GM21717 (cell line): Measurements from ENCODE around the gene SAMD1.

Experiments used
- ATAC-seq: cut with Tn5 transposase; IDR thresholded peaks from one replicate; pipeline ENCODE4 v1.9.1; 2021; ENCODE audit warnings: mild to moderate bottlenecking, moderate library complexity; ENCODE audit not compliant: unreplicated experiment

SAMD1 gene

GRCh38 chr19:14090509-14091080 lies at the start of gene SAMD1:
Gene SAMD1, minus strand, starts transcription at chr19:14090751.
- peak; percentile 30 for ATAC-seq

- no peak for ATAC-seq
These were observed 49.4 kb upstream of the SAMD1 start for GRCh38 chr19:14139944-14140343.

DNA sequence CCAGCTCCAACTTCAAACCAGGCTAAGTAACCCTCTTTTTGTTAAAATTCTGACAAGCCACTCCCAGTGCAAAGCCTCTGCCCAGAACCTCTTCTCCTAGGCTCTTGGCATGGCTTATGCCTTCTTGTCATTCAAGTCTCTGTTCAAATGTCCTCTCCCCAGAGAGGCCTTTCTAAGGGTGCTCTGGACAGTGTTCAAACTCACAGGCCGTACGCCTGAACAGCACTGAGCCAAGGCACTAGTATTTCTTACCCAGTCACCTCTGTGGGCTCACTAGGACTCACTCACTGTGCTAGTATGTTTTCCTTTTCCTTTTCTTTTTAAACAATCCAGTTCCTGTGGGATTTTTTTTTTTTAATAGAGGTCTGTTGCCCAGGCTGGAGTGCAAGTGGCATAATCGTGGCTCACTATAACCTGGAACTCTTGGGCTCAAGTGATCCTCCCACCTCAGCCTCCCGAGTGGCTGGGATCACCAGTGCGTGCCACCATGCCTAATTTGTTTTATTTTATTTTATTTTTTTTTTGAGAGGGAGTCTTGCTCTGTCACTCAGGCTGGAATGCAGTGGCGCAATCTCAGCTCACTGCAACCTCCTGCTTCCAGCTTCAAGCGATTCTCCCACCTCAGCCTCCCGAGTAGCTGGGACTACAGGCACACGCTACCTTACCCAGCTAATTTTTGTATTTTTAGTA lies 48.2 kb upstream of the SAMD1 start:
- no peak for ATAC-seq

- peak; percentile 70 for ATAC-seq
These were observed 46.1 kb upstream of the SAMD1 start, which contains the start of gene ASF1B for GRCh38 chr19:14136509-14137281. Gene ASF1B, minus strand, starts transcription at chr19:14136589. Its CDS starts 133 bp downstream, at chr19:14136456.

- ATAC-seq = no peak
These were observed 45.5 kb upstream of the SAMD1 start for GRCh38 chr19:14135985-14136508.

- ATAC-seq = no peak
These were observed 44.8 kb upstream of the SAMD1 start for GRCh38 chr19:14135355-14135754.

DNA sequence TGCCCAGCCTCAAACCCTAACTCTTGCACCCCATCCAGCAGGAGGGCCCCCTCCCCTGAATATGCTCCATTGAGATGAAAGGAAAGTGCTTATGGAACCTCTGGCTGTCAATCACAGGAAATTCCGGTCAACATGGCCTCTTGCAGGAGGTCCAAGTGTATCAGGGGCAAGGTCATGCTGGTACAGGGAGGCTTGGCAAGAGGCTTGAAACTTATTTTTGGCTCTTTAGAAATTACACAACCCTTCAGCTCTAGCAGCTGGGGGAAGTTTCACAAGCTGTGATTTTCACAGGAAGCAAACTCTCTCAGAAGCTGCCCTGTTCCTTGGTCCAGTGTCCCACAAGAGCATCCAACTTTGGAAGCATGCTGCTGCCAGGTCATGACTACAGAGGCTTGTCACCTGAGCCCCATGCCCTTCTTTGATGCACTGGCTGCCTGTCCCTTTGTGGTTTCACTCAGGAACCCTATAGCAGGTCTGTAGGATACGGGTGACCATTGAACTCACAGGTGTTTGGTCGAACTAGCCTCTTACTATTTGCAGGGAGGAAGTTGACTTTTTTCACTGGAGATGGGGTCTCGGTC lies 37.5 kb upstream of the SAMD1 start:
- ATAC-seq = no peak

- no peak for ATAC-seq
These were observed 36.6 kb upstream of the SAMD1 start for GRCh38 chr19:14127176-14127575.

DNA sequence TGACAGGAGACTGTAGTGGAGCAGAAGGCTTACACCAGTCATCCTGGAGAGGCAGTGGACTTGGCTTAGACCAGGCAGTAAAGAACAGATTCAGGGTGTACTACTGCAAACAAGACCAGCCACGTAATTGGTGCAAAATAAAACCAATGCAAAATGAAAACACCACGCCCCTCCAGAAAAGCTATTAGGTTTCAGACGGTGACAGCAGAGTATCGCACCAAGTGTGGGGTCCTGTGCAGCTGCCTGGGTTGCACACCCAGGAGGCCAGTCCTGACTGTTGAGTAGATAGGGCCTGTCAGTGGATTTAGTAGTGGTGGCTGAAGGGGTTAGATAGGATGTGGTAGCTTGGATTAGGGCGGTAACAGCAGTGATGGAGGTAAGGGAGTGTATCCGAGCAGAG lies 32.4 kb upstream of the SAMD1 start:
- no peak for ATAC-seq

DNA sequence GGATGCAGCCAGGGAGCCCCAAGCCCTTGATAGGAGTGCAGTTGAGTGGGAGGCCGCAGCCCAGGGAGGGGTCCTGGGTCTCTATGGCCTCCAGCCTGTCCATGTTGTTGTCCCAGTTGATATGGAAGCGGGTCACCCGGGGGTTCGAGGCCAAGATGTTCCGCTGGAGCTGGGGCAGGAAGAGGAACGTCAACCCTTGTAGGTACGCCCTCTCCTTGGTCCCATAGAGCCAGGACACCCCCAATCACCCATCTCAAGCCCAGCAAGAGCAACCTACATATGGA lies 29.9 kb upstream of the SAMD1 start:
- no peak for ATAC-seq

GRCh38 chr19:14119644-14120496 lies 29.3 kb upstream of the SAMD1 start:
- no peak for ATAC-seq

GRCh38 chr19:14119146-14119545 lies 28.6 kb upstream of the SAMD1 start:
- ATAC-seq = no peak

- peak; percentile 1 for ATAC-seq
These were observed 27.9 kb upstream of the SAMD1 start for GRCh38 chr19:14118165-14119051.

GRCh38 chr19:14117668-14118164 lies 27.2 kb upstream of the SAMD1 start, which contains the start of gene PRKACA:
Gene PRKACA, minus strand, starts transcription at chr19:14117762. Its CDS starts 215 bp downstream, at chr19:14117547.
- peak; percentile 80 for ATAC-seq

DNA sequence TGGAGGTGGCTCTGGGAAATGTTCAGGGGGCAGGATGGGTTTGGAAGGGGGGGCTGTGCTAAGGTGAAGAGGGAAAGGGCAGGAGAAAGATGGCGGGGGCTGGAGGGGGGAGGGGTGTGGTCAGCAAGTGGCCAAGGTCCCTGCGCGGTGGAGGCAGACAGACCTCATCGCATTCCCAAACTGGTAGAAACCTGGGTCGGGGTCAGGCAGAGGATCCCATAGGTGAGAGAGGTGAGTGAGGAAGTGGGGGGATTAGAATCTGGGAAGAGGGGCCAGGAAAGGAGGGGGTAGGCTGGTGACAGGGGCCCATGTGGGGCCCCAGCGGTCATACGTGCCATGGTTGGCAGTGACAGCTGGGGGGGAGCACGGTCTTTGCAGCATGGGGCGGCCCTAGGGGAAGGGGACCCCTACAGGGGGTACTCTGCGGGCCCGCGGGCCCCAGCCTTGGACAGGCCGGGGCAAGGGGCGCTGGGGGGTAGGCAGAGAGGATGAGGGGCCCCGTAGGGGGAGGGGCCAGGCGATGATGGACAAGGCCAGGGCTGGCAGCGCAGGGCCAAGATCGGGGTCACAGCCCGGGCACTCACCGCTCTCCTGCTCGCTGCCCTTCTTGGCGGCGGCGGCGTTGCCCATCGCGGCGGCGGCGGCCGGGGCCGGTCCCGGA lies 26.5 kb upstream of the SAMD1 start:
- ATAC-seq = peak; percentile 2

- no peak for ATAC-seq
These were observed 26.0 kb upstream of the SAMD1 start for GRCh38 chr19:14116525-14116917.

GRCh38 chr19:14115756-14116155 lies 25.2 kb upstream of the SAMD1 start:
- ATAC-seq = no peak

- ATAC-seq = no peak
These were observed 24.3 kb upstream of the SAMD1 start for GRCh38 chr19:14114854-14115253.

GRCh38 chr19:14114439-14114838 lies 23.9 kb upstream of the SAMD1 start:
- ATAC-seq = no peak
